HG02763 (cell line): ENCODE measurements around the gene KLC1.

ENCODE experiments used
- ATAC-seq: cut with Tn5 transposase; IDR thresholded peaks from one replicate; pipeline ENCODE4 v1.9.1; 2021; ENCODE audit warnings: mild to moderate bottlenecking, moderate library complexity; ENCODE audit not compliant: unreplicated experiment

KLC1 gene

GRCh38 chr14:103702497-103703432 lies 73.8 kb downstream of the KLC1 start:
- no peak for ATAC-seq

- ATAC-seq: no peak
These were observed 74.7 kb downstream of the KLC1 start for GRCh38 chr14:103703433-103704385.

GRCh38 chr14:103704708-103705107 lies 75.7 kb downstream of the KLC1 start:
- no peak for ATAC-seq

GRCh38 chr14:103705118-103705503 lies 76.1 kb downstream of the KLC1 start:
- no peak for ATAC-seq

- ATAC-seq: no peak
These were observed 76.7 kb downstream of the KLC1 start for GRCh38 chr14:103705504-103706284.

- no peak for ATAC-seq
These were observed 77.7 kb downstream of the KLC1 start for GRCh38 chr14:103706551-103707328.

- no peak for ATAC-seq
These were observed 78.6 kb downstream of the KLC1 start for GRCh38 chr14:103707329-103708263.

GRCh38 chr14:103708750-103709187 lies 79.8 kb downstream of the KLC1 start:
- ATAC-seq: no peak

GRCh38 chr14:103709814-103710213 lies 80.8 kb downstream of the KLC1 start:
- no peak for ATAC-seq

GRCh38 chr14:103710771-103711377 lies 81.9 kb downstream of the KLC1 start:
- no peak for ATAC-seq

GRCh38 chr14:103711516-103712431 lies 82.8 kb downstream of the KLC1 start:
- no peak for ATAC-seq

GRCh38 chr14:103712633-103713247 lies 83.7 kb downstream of the KLC1 start:
- ATAC-seq: no peak

- no peak for ATAC-seq
These were observed 84.5 kb downstream of the KLC1 start for GRCh38 chr14:103713304-103714062.

- ATAC-seq: no peak
These were observed 85.2 kb downstream of the KLC1 start for GRCh38 chr14:103714063-103714724.
